NCI-H1694 (cell line): ENCODE data around the gene ASIC4.
A peak's percentile ranks its signal among the peaks of the same experiment; 100 is the strongest.

Experiments used
- DNase-seq: peaks from one replicate; lab custom pipeline; 2025; lab: John Stamatoyannopoulos, UW

The ASIC4 gene

DNA sequence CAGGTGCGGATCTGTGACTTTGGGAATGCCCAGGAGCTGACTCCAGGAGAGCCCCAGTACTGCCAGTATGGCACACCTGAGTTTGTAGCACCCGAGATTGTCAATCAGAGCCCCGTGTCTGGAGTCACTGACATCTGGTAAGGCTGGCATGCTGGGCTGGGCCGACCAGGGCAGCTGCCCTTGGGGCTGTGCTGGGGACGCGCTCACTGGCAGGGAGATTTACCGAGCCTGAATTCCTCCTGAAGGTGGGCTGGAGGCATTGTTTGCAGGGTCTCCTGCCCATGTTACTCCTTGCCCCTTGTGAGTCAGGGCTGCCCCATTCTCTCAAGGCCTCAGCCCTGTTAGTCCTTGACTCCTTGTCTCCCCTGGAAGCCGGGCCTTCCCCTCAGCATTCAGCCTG is 34.3 kb upstream of the ASIC4 start:
- no peak for DNase-seq

GRCh38 chr2:219482674-219483405 is 31.4 kb upstream of the ASIC4 start:
- no peak for DNase-seq

DNA sequence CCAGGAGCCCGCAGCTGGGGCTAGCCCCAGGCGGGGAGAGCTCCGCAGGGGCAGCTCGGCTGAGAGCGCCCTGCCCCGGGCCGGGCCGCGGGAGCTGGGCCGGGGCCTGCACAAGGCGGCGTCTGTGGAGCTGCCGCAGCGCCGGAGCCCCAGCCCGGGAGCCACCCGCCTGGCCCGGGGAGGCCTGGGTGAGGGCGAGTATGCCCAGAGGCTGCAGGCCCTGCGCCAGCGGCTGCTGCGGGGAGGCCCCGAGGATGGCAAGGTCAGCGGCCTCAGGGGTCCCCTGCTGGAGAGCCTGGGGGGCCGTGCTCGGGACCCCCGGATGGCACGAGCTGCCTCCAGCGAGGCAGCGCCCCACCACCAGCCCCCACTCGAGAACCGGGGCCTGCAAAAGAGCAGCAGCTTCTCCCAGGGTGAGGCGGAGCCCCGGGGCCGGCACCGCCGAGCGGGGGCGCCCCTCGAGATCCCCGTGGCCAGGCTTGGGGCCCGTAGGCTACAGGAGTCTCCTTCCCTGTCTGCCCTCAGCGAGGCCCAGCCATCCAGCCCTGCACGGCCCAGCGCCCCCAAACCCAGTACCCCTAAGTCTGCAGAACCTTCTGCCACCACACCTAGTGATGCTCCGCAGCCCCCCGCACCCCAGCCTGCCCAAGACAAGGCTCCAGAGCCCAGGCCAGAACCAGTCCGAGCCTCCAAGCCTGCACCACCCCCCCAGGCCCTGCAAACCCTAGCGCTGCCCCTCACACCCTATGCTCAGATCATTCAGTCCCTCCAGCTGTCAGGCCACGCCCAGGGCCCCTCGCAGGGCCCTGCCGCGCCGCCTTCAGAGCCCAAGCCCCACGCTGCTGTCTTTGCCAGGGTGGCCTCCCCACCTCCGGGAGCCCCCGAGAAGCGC is 30.6 kb upstream of the ASIC4 start:
- DNase-seq, result no peak

DNA sequence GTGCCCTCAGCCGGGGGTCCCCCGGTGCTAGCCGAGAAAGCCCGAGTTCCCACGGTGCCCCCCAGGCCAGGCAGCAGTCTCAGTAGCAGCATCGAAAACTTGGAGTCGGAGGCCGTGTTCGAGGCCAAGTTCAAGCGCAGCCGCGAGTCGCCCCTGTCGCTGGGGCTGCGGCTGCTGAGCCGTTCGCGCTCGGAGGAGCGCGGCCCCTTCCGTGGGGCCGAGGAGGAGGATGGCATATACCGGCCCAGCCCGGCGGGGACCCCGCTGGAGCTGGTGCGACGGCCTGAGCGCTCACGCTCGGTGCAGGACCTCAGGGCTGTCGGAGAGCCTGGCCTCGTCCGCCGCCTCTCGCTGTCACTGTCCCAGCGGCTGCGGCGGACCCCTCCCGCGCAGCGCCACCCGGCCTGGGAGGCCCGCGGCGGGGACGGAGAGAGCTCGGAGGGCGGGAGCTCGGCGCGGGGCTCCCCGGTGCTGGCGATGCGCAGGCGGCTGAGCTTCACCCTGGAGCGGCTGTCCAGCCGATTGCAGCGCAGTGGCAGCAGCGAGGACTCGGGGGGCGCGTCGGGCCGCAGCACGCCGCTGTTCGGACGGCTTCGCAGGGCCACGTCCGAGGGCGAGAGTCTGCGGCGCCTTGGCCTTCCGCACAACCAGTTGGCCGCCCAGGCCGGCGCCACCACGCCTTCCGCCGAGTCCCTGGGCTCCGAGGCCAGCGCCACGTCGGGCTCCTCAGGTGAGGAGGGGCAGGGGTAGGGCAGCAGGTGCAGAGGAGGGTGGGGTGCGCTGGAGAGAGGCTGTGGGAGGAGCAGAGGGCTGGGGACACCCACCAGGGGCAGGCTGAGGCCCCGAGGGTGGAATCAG is 29.7 kb upstream of the ASIC4 start:
- no peak for DNase-seq

DNA sequence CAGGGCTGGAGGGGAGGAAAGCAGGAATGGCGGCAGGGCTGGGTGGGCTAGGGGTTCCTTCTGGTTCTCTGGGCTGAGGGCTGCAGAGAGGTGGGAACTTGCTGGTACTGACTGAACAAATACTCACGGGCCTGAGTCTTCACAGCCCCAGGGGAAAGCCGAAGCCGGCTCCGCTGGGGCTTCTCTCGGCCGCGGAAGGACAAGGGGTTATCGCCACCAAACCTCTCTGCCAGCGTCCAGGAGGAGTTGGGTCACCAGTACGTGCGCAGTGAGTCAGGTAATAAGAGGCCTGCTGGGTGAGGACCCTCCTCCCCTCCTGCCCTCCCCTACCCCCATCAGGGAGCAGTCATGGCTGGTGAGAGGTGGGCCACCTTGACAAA is 29.1 kb upstream of the ASIC4 start:
- DNase-seq, result no peak

- DNase-seq, result no peak
Measured at GRCh38 chr2:219486380-219486959, 27.8 kb upstream of the ASIC4 start.

DNA sequence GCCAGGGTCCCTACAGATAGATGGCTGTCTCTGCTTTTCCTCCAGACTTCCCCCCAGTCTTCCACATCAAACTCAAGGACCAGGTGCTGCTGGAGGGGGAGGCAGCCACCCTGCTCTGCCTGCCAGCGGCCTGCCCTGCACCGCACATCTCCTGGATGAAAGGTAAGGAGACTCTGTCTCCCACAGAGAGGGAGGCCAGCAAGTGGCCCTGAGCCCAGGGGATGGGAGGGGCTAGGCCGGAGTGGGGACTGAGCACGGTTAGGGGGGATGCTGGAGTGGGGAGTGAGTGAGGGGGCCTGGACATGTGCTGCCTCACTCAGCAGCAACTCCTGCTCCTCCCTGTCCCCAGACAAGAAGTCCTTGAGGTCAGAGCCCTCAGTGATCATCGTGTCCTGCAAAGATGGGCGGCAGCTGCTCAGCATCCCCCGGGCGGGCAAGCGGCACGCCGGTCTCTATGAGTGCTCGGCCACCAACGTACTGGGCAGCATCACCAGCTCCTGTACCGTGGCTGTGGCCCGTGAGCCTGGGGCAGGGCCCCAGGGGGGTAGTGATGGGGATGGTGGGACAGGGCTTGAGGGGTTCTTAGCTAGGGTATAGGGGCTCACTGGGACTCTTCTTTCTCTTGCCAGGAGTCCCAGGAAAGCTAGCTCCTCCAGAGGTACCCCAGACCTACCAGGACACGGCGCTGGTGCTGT is 26.0 kb upstream of the ASIC4 start:
- DNase-seq, result no peak

- no peak for DNase-seq
Measured at GRCh38 chr2:219488844-219489194, 25.5 kb upstream of the ASIC4 start.

GRCh38 chr2:219489315-219489714 is 25.0 kb upstream of the ASIC4 start:
- no peak for DNase-seq

DNA sequence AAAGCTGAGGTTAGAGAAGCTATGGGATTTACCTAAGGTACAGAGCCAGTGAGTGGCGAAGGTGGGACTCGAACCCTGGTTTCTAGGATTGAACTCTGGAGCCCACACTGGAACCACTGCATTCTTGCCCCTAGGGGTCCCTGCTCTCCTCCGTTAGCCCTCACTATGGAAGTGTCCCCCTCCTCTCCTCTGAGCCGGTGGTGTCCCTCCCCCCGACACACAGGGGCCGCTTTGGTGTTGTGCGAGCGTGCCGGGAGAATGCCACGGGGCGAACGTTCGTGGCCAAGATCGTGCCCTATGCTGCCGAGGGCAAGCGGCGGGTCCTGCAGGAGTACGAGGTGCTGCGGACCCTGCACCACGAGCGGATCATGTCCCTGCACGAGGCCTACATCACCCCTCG is 24.1 kb upstream of the ASIC4 start:
- DNase-seq, result no peak

DNA sequence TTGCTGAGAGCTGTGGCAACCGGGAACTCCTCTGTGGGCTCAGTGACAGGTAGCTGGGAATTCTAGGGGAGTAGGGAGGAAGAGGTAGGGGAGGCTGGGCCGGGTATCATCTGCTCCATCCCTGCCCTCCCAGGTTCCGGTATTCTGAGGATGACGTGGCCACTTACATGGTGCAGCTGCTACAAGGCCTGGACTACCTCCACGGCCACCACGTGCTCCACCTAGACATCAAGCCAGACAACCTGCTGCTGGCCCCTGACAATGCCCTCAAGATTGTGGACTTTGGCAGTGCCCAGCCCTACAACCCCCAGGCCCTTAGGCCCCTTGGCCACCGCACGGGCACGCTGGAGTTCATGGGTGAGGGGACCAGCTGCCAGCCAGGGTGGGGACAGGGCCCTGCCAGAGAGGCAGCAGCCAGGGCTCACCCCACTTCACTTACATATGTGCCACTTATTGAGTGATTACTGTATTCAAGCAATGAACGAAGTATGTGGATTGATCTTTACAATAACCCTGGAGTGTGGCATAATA is 23.6 kb upstream of the ASIC4 start:
- no peak for DNase-seq

DNA sequence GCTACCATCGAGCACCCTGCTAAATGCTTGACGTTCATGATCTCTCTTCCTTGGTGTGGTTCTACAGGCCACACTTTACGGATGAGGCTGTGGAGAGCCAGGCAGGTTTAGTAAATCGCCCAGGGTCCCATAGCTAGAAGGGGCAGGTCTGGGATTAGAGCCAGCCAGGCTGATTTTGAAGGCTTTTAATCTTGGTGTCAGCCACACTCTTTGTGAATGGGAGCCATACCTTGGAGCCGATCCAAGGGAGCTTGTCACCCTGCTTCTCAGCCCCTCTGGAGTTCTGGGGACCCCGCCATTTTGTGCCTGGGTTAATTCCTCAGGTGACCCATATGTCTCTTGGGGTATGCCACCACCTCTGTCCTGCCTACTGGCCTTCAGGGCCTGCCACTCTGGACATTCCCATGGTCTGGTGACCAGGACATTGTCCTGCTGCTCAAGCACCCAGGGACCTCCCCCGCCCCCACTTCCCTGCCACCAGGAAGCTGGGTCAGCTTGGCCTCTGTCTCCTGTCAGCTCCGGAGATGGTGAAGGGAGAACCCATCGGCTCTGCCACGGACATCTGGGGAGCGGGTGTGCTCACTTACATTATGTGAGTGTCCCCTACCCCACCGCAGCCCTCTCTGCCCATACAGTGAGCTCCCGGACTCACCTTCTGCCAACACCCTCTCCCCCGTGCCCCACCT is 22.9 kb upstream of the ASIC4 start:
- DNase-seq, result no peak

DNA sequence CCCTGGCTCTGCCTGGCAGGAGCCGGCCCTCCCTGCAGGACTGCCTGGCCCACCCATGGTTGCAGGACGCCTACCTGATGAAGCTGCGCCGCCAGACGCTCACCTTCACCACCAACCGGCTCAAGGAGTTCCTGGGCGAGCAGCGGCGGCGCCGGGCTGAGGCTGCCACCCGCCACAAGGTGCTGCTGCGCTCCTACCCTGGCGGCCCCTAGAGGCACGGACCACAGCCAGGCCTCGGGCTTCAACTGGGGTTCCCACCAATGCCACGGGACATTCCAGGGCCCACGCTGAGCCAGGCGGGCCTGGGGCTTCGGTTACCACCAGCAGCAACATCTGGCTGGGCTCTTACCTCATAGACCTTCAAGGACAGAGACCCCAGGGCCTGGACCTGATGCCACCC is 21.7 kb upstream of the ASIC4 start:
- no peak for DNase-seq

- DNase-seq, result no peak
Measured at GRCh38 chr2:219493086-219493485, 21.2 kb upstream of the ASIC4 start.

GRCh38 chr2:219494952-219495530 is 19.2 kb upstream of the ASIC4 start:
- DNase-seq, result no peak

GRCh38 chr2:219495531-219496122 is 18.7 kb upstream of the ASIC4 start:
- peak; percentile 91 for DNase-seq

GRCh38 chr2:219496247-219496824 is 17.9 kb upstream of the ASIC4 start:
- no peak for DNase-seq

DNA sequence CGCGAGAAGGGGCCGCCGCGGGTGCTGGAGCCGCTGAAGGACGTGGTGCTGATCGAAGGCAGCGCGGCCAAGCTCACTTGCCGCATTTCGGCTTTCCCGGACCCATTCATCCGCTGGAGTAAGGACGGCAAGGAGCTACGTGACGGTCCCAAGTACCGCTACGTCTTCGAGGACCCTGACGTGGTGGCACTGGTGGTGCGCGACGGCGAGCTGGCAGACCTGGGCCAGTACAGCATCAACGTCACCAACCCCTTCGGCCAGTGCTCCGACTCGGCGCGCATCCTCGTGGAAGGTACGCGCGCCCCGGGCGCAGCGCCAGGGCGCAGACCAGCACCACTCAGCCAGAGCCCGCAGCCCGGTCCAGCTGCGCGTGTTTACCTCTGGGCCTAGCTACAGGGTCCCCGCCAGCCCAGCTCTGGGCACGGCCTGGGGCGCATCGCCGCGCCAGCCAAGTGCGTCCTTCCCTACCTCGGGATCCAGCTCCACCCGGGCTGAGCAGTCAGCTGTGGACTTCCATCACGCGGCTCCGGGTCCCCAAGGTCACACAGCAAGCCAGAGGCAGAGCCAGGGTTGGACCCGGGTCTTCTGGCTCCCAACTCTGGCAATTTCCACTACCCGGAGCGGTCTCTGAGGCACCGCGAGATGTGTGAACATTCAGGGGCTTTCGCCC is 17.3 kb upstream of the ASIC4 start:
- DNase-seq, result no peak
